ENCODE measurements around the gene NRIP3. TPM values are rescaled to one million over a fixed set of nuclear protein-coding genes. Genes with fewer than 3 reads are reported as not detected.

NRIP3 gene
- total RNA-seq, 2 experiments from 2014 or later: 1.1 to 2.2 TPM

GRCh38 chr11:9029422-9029821 lies 25.6 kb upstream of the NRIP3 start:
- Mint-ChIP-seq H3K4me3 (no peak overlapping the region), H3K9me3 (no peaks in the 10 kb centered on the region), H3K36me3 (ENCODE audit: low read depth) (no peaks in the 10 kb centered on the region), H3K27me3 (no peaks in the 10 kb centered on the region), H3K27ac (no peak overlapping the region), H3K4me1 (ENCODE audit: low read depth) (no peaks in the 10 kb centered on the region)
- ChIA-PET CTCF (interaction anchor here (1.1 to 6.0 kb wide), 3 partner anchors 13 to 477 kb away, joined by 3 to 55 read pairs (median 23); no protein-coding TSS in a partner anchor), POLR2A (interaction anchor here (0.6 kb wide), 1 partner anchor 430 kb away, joined by 3 read pairs; no protein-coding TSS in a partner anchor)
- TF ChIP-seq, protein P1, sequence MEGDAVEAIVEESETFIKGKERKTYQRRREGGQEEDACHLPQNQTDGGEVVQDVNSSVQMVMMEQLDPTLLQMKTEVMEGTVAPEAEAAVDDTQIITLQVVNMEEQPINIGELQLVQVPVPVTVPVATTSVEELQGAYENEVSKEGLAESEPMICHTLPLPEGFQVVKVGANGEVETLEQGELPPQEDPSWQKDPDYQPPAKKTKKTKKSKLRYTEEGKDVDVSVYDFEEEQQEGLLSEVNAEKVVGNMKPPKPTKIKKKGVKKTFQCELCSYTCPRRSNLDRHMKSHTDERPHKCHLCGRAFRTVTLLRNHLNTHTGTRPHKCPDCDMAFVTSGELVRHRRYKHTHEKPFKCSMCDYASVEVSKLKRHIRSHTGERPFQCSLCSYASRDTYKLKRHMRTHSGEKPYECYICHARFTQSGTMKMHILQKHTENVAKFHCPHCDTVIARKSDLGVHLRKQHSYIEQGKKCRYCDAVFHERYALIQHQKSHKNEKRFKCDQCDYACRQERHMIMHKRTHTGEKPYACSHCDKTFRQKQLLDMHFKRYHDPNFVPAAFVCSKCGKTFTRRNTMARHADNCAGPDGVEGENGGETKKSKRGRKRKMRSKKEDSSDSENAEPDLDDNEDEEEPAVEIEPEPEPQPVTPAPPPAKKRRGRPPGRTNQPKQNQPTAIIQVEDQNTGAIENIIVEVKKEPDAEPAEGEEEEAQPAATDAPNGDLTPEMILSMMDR (IDR thresholded peaks at IDR 0.05): no peak
- ATAC-seq: no peak
- intact Hi-C loops (cut with micrococcal nuclease): no loop called here
- no peak for DNase-seq

GRCh38 chr11:9028581-9028980 lies 24.8 kb upstream of the NRIP3 start:
- peaks cover under 1% of the 10 kb centered on the region for H3K27me3 Mint-ChIP-seq
- ChIA-PET CTCF (interaction anchor here (1.1 to 6.0 kb wide), 3 partner anchors 9 to 478 kb away, joined by 3 to 55 read pairs (median 6); no protein-coding TSS in a partner anchor), POLR2A (no interaction called here)
- H3K9me3 Mint-ChIP-seq: no peaks in the 10 kb centered on the region
- no peak for DNase-seq
- no peak for ATAC-seq
- H3K36me3 Mint-ChIP-seq (ENCODE audit: low read depth): no peaks in the 10 kb centered on the region
- H3K27ac Mint-ChIP-seq: no peak overlapping the region
- TF ChIP-seq, protein P1 (IDR thresholded peaks at IDR 0.05): no peak
- no peaks in the 10 kb centered on the region for H3K4me1 Mint-ChIP-seq (ENCODE audit: low read depth)
- intact Hi-C loops (cut with micrococcal nuclease): no loop called here
- H3K4me3 Mint-ChIP-seq: no peak overlapping the region

DNA sequence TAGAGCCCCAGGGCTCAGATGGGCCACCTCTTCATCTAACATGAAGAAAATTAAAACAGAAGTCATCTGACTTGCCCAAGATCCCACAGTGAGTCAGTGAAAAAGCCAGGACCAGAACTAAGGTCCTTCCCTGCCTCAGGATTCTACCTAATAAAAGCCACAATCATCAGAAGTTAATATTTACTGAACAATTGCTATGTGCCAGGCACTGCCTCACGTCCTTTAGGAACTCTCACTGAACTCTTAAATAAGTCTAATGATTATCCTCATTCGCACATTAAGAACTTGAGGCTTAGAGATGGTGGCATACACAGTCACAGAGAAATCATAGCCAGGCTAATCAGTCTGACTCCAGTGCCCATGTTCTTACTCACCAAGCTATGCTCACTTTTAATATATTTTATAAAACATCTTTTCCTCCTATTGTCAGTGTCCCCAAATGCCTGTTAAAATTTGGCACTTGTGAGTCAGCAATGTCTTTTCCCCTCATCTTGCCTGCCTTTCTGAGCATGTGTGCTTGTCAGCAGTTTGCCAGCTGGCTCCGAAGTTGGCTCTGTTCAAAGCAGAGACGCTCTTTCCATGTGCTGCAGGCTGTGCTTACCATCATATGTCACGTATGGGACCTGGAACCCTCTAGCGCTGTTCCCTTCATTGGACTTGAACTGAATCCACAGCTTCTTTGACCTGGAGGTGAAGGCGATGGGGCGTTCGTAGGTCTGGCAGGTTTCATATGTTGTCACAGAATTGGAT lies 21.5 kb upstream of the NRIP3 start:
- TF ChIP-seq, protein P1 (IDR thresholded peaks at IDR 0.05): no peak

DNA sequence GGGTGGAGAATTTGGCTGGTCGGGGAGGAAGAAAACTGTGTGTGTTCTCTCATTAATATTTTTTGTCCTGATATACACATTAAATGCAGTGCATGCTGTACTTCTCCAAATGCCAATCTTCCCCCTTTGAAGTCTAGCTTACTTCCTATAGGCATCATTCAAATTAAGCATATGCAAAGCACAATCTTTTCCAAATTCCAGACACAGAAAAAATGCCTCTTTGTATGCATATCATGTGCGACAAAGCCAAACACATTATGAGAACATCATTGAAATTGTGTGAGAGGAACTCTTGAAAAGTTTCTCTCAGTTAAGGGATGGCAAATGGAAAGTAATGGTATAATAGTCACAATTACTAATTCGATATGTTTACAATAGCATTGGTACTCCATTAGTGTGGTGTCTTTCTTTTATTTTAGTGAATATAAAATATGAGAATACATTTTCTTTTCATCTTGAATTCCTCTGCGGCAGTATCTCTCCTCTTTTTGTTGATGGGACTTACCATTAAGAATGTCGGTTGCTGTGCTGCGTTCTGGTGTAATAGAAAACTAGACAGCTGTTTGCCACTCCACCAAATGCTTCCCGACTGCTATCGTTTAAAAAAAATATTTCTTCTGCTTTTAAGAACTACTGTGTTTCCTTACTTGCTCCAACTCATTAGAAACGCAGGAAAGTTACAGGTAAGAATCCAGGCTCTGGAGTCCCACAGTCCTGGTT lies 19.3 kb upstream of the NRIP3 start:
- ATAC-seq: no peak
- POLR2A ChIA-PET: interaction anchor here (1.3 kb wide), 1 partner anchor 17 kb away, joined by 4 read pairs; no protein-coding TSS in a partner anchor
- Mint-ChIP-seq H3K27me3 (peaks cover 4% of the 10 kb centered on the region), H3K4me1 (ENCODE audit: low read depth) (peaks cover 2% of the 10 kb centered on the region), H3K27ac (no peak overlapping the region), H3K4me3 (no peak overlapping the region), H3K9me3 (no peaks in the 10 kb centered on the region), H3K36me3 (ENCODE audit: low read depth) (no peaks in the 10 kb centered on the region)
- intact Hi-C loops (cut with micrococcal nuclease): no loop called here
- CTCF ChIA-PET: interaction anchor here (0.9 to 6.0 kb wide), 3 partner anchors 7 to 114 kb away, joined by 3 to 55 read pairs (median 3); no protein-coding TSS in a partner anchor
- no peak for DNase-seq
- TF ChIP-seq, protein P1 (IDR thresholded peaks at IDR 0.05): no peak

More for the DNA sequence above, 21.5 kb upstream of the NRIP3 start:
- H3K27me3 Mint-ChIP-seq: peaks cover 4% of the 10 kb centered on the region
- no peaks in the 10 kb centered on the region for H3K9me3 Mint-ChIP-seq
- H3K4me1 Mint-ChIP-seq (ENCODE audit: low read depth): peaks cover 2% of the 10 kb centered on the region
- POLR2A ChIA-PET: no interaction called here
- ATAC-seq (no peak), DNase-seq (no peak)
- CTCF ChIA-PET: interaction anchor here (0.6 to 6.0 kb wide), 5 partner anchors 9 to 439 kb away, joined by 3 to 55 read pairs (median 4); no protein-coding TSS in a partner anchor
- no peak overlapping the region for H3K4me3 Mint-ChIP-seq
- H3K27ac Mint-ChIP-seq: no peak overlapping the region
- intact Hi-C loops (cut with micrococcal nuclease): no loop called here
- no peaks in the 10 kb centered on the region for H3K36me3 Mint-ChIP-seq (ENCODE audit: low read depth)
